Fibroblast of the aortic adventitia (primary cell): Measurements from ENCODE around the gene OSBPL5. TPM values are rescaled to one million over a fixed set of nuclear protein-coding genes. Genes with fewer than 3 reads are reported as not detected.

Experiments used
- DNase-seq: peaks from one replicate; pipeline ENCODE4 v3.0.0-alpha.2; 2010; ENCODE audit warnings: low read depth
- H3K4me3 ChIP-seq: 2 replicates; pipeline ENCODE4 v1.5.1; 2011; ENCODE audit warnings: low read depth, mild to moderate bottlenecking, control low read depth, low read length, moderate library complexity
- total RNA-seq: library from RNA; depleted of rRNA; stranded (reverse); fragments of >200 nt; gene quantifications from 2 replicates; pipeline ENCODE4 v1.2.3, GENCODE V29; 2012; ENCODE audit warnings: low replicate concordance
- TF ChIP-seq, protein P1 (sequence below): IDR thresholded peaks from 2 replicates; pipeline ENCODE4 v1.5.1; 2011; ENCODE audit warnings: mild to moderate bottlenecking, low read length, control low read depth, inconsistent platforms; ENCODE audit not compliant: insufficient read depth

The OSBPL5 gene
- total RNA-seq, 1 donor, result 24.8 TPM

DNA sequence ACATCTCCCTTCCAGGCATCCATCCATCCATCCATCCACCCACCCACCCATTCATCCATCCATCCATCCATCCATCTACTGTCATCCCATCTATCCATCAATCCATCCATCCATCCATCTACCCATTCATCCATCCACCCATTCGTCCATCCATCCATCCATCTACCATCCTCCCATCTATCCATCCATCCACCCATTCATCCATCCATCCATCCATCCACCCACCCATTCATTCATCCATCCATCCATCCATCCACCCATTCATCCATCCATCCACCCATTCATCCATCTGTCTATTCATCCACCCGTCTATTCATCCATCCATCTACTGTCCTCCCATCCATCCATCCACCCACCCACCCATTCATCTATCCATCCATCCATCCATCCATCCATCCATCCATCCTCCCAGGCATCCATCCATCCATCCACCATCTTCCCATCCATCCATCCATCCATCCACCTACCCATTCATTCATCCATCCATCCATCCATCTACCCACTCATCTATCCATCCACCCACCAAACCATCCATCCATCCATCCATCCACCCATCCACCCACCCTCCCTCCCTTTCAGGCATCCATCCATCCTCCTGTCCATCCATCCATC, 33.7 kb downstream of the OSBPL5 start:
- DNase-seq, result no peak
- TF ChIP-seq, protein P1, sequence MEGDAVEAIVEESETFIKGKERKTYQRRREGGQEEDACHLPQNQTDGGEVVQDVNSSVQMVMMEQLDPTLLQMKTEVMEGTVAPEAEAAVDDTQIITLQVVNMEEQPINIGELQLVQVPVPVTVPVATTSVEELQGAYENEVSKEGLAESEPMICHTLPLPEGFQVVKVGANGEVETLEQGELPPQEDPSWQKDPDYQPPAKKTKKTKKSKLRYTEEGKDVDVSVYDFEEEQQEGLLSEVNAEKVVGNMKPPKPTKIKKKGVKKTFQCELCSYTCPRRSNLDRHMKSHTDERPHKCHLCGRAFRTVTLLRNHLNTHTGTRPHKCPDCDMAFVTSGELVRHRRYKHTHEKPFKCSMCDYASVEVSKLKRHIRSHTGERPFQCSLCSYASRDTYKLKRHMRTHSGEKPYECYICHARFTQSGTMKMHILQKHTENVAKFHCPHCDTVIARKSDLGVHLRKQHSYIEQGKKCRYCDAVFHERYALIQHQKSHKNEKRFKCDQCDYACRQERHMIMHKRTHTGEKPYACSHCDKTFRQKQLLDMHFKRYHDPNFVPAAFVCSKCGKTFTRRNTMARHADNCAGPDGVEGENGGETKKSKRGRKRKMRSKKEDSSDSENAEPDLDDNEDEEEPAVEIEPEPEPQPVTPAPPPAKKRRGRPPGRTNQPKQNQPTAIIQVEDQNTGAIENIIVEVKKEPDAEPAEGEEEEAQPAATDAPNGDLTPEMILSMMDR, result no peak
- no peak overlapping the region for H3K4me3 ChIP-seq

DNA sequence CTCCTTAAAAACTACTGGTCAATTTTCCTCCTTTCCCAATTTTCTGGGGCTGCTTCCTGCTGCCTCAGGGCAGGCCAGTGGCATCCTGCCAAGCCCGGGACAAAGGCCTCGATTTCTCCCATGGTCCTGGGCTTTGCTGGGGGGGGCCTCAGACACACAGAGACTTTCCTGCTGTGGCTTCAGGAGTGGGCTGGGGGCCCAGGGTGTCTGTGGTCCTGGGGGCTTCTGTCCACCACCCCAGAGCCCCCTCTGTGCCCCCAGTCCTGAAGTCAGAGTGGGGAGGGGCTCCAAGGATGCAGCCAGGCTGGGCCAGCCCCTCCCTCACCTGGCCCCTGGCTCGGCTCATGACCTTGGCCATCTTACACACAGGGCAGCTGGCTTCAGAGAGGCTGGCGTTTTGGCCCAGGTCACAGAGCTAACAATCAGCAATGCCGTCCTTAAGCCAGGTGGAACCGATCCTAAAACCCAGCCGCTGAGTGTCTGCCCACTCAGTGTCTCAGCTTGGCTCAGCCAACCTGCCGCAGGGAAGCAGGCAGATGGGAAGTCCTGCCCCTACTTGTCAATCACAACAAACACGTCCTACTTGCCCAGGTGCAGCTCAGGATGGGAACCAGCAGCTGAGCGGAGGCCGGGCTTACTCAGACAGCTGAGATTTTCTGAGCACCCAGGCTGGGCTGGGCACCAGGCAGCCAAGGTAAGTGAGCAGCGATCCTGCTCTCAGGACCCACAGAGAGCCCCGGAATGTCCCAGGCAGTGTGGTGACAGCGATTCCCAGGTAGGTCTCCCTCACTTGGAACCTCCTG, 34.6 kb downstream of the OSBPL5 start:
- TF ChIP-seq, protein P1, result no peak
- no peak for DNase-seq

DNA sequence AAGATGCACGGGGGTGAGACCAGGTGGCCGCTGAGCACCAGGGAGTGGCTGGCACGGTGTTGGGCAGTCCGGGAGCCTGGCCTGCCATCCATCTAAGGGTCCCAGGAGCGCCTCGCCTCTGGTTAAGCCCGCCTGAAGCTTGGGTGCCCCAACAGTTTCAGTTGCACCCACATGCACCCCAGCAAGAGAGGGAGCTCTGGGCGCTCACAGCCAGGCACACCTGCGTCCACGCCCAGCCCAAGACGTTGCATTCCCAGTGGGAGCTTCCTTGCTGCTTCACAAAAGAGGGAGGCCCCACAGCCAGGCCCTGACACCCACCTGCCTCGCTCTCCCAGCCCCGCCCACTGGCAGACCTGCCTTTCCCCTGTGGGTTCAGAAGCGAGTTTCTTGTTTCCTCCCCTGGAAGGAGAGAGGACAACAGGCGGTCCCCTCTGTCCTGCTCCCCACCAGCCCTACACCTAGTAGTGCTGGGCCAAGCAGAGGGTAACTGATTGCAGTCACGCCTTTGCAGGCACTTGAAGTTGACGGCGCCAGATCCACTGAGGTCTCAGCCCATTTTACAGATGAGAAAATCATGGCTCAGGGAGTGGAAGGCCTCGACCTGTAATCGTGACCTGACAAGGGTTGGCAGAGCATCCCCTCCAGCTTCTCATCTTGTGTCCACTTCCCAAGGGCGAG, 35.4 kb downstream of the OSBPL5 start:
- no peak for DNase-seq
- TF ChIP-seq, protein P1, result no peak
- H3K4me3 ChIP-seq, result no peak overlapping the region

More for the DNA sequence above, 34.6 kb downstream of the OSBPL5 start:
- H3K4me3 ChIP-seq, result no peak overlapping the region

DNA sequence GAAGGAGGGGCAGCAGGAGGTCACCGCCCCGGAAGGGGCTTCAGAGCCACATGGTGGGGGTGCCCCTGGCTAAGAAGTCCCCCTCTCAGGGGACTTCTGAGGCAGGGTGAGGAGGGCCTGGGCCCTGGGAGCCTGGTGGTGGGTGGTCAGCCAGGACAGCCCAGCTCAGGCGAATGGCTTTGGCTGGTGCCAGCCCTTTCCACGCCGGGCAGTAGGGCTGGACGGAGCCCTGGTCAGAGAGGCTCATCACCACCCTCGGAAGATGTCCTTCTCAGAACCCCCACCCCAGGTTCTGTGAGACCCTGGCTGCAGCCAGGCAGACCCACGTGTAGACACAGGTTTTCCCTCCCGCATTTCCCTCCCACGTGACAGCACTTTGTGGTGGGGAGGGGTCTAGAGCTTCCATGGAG, 35.9 kb downstream of the OSBPL5 start:
- no peak for DNase-seq
- TF ChIP-seq, protein P1, result no peak

DNA sequence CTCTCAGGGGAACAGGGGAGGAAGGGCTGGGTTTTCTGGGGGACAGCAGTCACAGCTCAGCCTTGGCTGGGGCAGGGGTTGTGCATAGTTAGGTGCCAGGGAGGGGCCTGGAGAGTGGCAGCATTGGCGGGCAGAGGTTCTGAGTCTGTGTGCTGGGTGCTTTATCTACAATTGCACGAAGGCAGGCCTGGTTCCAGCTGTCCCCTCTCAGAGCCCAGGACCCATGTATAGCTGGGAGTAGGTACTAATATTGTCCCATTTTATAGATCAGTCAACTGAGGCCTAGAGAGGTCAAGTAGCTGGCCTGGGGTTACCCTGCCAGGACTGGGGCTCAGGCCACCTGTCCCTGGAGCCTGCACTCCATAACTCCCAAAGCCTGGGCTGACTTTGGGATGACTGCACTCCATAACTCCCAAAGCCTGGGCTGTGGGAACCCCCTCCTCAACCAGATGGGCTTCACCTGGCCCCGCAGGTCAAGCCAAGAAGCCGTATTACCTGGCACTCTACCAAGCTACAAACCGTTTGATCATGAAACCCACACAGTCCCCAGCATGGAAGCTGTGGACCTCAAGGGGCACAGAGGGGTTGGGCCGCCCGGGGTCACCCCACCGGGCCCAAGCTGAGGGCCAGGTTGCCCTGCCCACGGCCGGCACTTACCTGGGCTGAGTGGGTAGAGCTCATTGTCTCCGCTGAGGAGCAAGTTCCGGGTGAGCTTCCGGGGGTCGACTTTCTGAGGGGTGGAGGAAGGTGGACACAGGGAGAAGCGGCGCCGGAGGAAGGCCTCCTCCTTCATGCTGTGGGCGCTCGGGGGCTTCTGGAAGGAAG, 36.5 kb downstream of the OSBPL5 start:
- TF ChIP-seq, protein P1, result no peak
- DNase-seq, result no peak
- no peak overlapping the region for H3K4me3 ChIP-seq

More for the DNA sequence above, 35.9 kb downstream of the OSBPL5 start:
- no peak overlapping the region for H3K4me3 ChIP-seq

DNA sequence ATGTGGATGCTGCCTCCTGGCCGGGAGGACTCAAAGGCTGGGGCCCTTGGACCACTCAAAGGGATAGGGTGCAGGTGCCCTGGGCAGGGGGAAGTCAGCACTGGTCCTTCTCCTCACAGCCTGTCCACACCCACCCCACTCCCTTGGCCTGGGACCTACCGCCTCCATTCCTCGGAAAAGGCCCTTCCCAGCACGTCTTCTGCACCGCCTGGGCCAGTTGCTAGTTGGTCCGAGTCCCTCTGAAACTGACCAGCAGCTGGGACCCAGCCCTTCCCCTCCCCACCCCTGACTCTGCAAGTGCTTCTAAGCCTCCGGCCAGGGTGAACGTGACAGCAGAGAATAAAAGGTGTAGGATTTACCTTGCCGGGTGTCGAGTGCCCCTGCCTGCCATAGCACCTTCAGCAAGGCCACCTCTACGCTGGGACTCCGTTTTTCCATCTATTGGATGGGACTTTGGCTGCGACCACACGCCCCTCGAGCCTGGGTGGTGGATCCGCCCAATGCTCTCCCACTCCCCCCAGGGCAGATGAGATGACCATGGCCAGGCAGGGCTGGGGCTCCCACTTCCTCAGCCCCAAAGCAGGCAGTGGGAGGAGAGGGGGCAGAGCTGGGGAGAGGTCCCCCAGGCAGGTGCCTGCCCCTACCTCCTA, 37.3 kb downstream of the OSBPL5 start:
- TF ChIP-seq, protein P1, result no peak
- no peak for DNase-seq
- no peak overlapping the region for H3K4me3 ChIP-seq
